Astrocyte (in vitro differentiated cells and primary cell): ENCODE measurements around the gene DTNBP1. TPM values are rescaled to one million over a fixed set of nuclear protein-coding genes. Genes with fewer than 3 reads are reported as not detected.

Experiments used
- DNase-seq: peaks from one replicate; pipeline ENCODE4 v3.0.0-alpha.2; 2010; ENCODE audit warnings: low read depth
- FAIRE-seq: peaks from 2 replicates; lab custom pipeline; 2011; peaks lifted over from hg19 to GRCh38; lab: Jason Lieb, UNC
- H2AFZ ChIP-seq: 2 replicates; pipeline ENCODE4 v1.6.0; 2012; ENCODE audit warnings: low read depth, low read length, inconsistent platforms
- H3K27ac ChIP-seq: 2 replicates; pipeline ENCODE4 v1.5.1; 2011; ENCODE audit warnings: low read depth, low read length, inconsistent platforms
- H3K27me3 ChIP-seq: 2 replicates; pipeline ENCODE4 v1.6.0; 2011; ENCODE audit warnings: low read length, inconsistent platforms; ENCODE audit not compliant: insufficient read depth
- H3K36me3 ChIP-seq: 2 replicates; pipeline ENCODE4 v1.5.1; 2011; ENCODE audit warnings: low read length, inconsistent platforms; ENCODE audit not compliant: insufficient read depth
- H3K4me1 ChIP-seq: 2 replicates; pipeline ENCODE4 v1.5.1; 2011; ENCODE audit warnings: low read length, inconsistent platforms; ENCODE audit not compliant: insufficient read depth
- H3K4me2 ChIP-seq: 2 replicates; pipeline ENCODE4 v1.6.0; 2012; ENCODE audit warnings: low read length, inconsistent platforms
- H3K4me3 ChIP-seq: 2 replicates; pipeline ENCODE4 v1.5.1; 2011; ENCODE audit warnings: low read depth, mild to moderate bottlenecking, low read length, inconsistent platforms; ENCODE audit not compliant: insufficient read depth
- H3K79me2 ChIP-seq: 2 replicates; pipeline ENCODE4 v1.6.0; 2012; ENCODE audit warnings: mild to moderate bottlenecking, low read length, inconsistent platforms; ENCODE audit not compliant: insufficient read depth
- H3K9ac ChIP-seq: 2 replicates; pipeline ENCODE4 v1.6.0; 2012; ENCODE audit warnings: mild to moderate bottlenecking, low read length, inconsistent platforms
- H3K9me3 ChIP-seq: 2 replicates; pipeline ENCODE4 v1.5.1; 2012; ENCODE audit warnings: low read depth, mild to moderate bottlenecking, low read length, inconsistent platforms; ENCODE audit not compliant: insufficient read depth
- H4K20me1 ChIP-seq: 2 replicates; pipeline ENCODE4 v1.6.0; 2012; ENCODE audit warnings: low read length, inconsistent platforms; ENCODE audit not compliant: insufficient read depth
- H3K27ac Mint-ChIP-seq: one replicate; pipeline ENCODE4 v1.8.0; 2021; ENCODE audit warnings: mild to moderate bottlenecking, mixed read lengths; ENCODE audit not compliant: unreplicated experiment
- H3K27me3 Mint-ChIP-seq: one replicate; pipeline ENCODE4 v1.8.0; 2021; ENCODE audit warnings: low read depth, mixed read lengths; ENCODE audit not compliant: unreplicated experiment
- H3K36me3 Mint-ChIP-seq: one replicate; pipeline ENCODE4 v1.8.0; 2021; ENCODE audit warnings: low read depth, mixed read lengths; ENCODE audit not compliant: unreplicated experiment
- H3K4me1 Mint-ChIP-seq: one replicate; pipeline ENCODE4 v1.8.0; 2021; ENCODE audit warnings: low read depth, mixed read lengths; ENCODE audit not compliant: unreplicated experiment
- H3K4me3 Mint-ChIP-seq: one replicate; pipeline ENCODE4 v1.8.0; 2021; ENCODE audit warnings: mild to moderate bottlenecking, moderate library complexity, mixed read lengths; ENCODE audit not compliant: unreplicated experiment
- H3K9me3 Mint-ChIP-seq: one replicate; pipeline ENCODE4 v1.8.0; 2021; ENCODE audit warnings: mild to moderate bottlenecking, mixed read lengths; ENCODE audit not compliant: unreplicated experiment
- EZH2 ChIP-seq: IDR thresholded peaks from 2 replicates; pipeline ENCODE4 v1.6.1; 2012; ENCODE audit warnings: mild to moderate bottlenecking, low read length, inconsistent platforms; ENCODE audit not compliant: insufficient read depth
- total RNA-seq: library from RNA; stranded (reverse); gene quantifications from 2 replicates; pipeline ENCODE4 v1.2.1, GENCODE V29; 2021
- TF ChIP-seq, protein P1 (sequence below): IDR thresholded peaks from 2 replicates; pipeline ENCODE4 v1.5.1; 2011; ENCODE audit warnings: low read depth, mild to moderate bottlenecking, inconsistent platforms, low read length, moderate library complexity; ENCODE audit not compliant: insufficient read depth

DTNBP1 gene
- total RNA-seq, 1 donor from 2014 or later: 13.0 TPM

DNA sequence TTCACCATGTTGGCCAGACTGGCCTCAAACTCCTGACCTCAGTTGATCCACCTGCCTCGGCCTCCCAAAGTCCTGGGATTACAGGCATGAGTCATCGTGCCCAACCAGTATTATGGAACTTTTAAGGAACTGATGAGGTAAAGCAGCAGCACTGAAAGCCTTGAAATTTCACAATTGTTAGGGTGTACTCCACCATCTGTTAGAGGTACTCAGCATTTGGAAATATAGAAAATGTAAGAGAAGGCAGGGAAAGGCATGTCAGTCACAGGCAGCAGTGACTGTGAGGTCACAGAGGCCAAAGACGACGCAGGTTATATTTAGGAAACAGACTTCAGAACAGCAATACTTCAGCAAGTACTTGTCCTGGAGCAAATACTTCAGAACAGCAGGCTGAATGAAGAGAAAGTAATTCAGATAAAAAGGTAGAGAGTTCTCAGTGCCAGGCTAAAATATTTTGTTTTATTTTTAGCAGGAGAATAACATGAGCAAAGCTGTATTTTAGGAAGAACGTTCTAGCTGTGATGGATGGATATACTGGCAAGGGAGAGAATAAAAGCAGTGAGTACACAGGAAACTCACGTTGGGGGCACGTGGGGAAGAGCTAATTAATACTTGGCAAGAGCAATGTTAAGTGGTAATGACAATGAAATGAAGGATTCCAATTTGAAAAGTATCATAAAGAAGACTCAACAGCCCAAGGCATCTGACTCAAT is 67.2 kb downstream of the DTNBP1 start:
- H3K79me2 ChIP-seq: no peaks in the 10 kb centered on the region

GRCh38 chr6:15594512-15595259 is 68.1 kb downstream of the DTNBP1 start:
- Histone ChIP-seq H4K20me1 (no peaks in the 10 kb centered on the region), H3K4me3 (no peak overlapping the region), H3K79me2 (no peaks in the 10 kb centered on the region), H3K9ac (no peak overlapping the region), H3K27me3 (no peaks in the 10 kb centered on the region), H3K27ac (no peak overlapping the region), H3K9me3 (no peaks in the 10 kb centered on the region), H3K36me3 (no peaks in the 10 kb centered on the region), H3K4me1 (no peaks in the 10 kb centered on the region), H2AFZ (no peak overlapping the region), H3K4me2 (no peak overlapping the region)
- peaks cover 2% of the 10 kb centered on the region for H3K36me3 Mint-ChIP-seq
- DNase-seq (no peak), FAIRE-seq (no peak)
- H3K9me3 Mint-ChIP-seq: no peaks in the 10 kb centered on the region
- H3K4me1 Mint-ChIP-seq: peaks cover 4% of the 10 kb centered on the region
- H3K27me3 Mint-ChIP-seq: no peaks in the 10 kb centered on the region
- TF ChIP-seq, protein P1, sequence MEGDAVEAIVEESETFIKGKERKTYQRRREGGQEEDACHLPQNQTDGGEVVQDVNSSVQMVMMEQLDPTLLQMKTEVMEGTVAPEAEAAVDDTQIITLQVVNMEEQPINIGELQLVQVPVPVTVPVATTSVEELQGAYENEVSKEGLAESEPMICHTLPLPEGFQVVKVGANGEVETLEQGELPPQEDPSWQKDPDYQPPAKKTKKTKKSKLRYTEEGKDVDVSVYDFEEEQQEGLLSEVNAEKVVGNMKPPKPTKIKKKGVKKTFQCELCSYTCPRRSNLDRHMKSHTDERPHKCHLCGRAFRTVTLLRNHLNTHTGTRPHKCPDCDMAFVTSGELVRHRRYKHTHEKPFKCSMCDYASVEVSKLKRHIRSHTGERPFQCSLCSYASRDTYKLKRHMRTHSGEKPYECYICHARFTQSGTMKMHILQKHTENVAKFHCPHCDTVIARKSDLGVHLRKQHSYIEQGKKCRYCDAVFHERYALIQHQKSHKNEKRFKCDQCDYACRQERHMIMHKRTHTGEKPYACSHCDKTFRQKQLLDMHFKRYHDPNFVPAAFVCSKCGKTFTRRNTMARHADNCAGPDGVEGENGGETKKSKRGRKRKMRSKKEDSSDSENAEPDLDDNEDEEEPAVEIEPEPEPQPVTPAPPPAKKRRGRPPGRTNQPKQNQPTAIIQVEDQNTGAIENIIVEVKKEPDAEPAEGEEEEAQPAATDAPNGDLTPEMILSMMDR: no peak
- TF ChIP-seq EZH2: no peak
- no peak overlapping the region for H3K27ac Mint-ChIP-seq
- no peak overlapping the region for H3K4me3 Mint-ChIP-seq

More for the DNA sequence above, 67.2 kb downstream of the DTNBP1 start:
- no peak overlapping the region for H3K4me2 ChIP-seq
- peaks cover 3% of the 10 kb centered on the region for H4K20me1 ChIP-seq
- Mint-ChIP-seq H3K9me3 (no peaks in the 10 kb centered on the region), H3K36me3 (peaks cover 2% of the 10 kb centered on the region), H3K4me1 (peaks cover 4% of the 10 kb centered on the region), H3K27ac (no peak overlapping the region), H3K4me3 (no peak overlapping the region), H3K27me3 (no peaks in the 10 kb centered on the region)
- H3K9ac ChIP-seq: no peak overlapping the region
- FAIRE-seq: no peak
- H3K4me1 ChIP-seq: no peaks in the 10 kb centered on the region
- H3K27ac ChIP-seq: no peak overlapping the region
- no peak for TF ChIP-seq EZH2
- TF ChIP-seq, protein P1: no peak
- H3K4me3 ChIP-seq: no peak overlapping the region
- no peaks in the 10 kb centered on the region for H3K27me3 ChIP-seq
- no peaks in the 10 kb centered on the region for H3K9me3 ChIP-seq
- H2AFZ ChIP-seq: no peak overlapping the region
- peak; percentile 8 for DNase-seq
- H3K36me3 ChIP-seq: no peaks in the 10 kb centered on the region

DNA sequence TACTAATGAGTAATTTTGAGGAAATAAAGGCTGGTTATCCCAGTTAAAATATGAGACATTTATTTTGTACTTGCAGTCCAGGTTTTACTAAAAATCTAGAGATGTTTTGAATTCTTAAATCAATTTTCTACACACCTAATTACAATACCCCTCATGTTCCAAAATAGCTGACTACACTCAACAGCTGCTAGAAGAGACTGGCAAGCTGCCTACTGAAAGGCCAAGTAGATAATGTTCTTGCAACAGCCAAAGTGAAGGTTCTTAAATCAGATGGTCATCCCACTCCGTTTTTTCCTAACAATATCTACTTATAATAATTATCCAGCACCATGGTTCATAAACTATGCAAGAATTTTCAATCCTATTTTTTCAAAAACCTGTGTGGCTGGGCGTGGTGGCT is 69.0 kb downstream of the DTNBP1 start:
- no peak overlapping the region for H3K27ac ChIP-seq
- Mint-ChIP-seq H3K4me1 (peaks cover 10% of the 10 kb centered on the region), H3K36me3 (peaks cover 2% of the 10 kb centered on the region), H3K4me3 (no peak overlapping the region), H3K9me3 (no peaks in the 10 kb centered on the region), H3K27ac (no peak overlapping the region), H3K27me3 (no peaks in the 10 kb centered on the region)
- peak; percentile 12 for DNase-seq
- H3K9me3 ChIP-seq: no peaks in the 10 kb centered on the region
- no peaks in the 10 kb centered on the region for H3K36me3 ChIP-seq
- H3K4me1 ChIP-seq: no peaks in the 10 kb centered on the region
- TF ChIP-seq EZH2: no peak
- TF ChIP-seq, protein P1: no peak
- H2AFZ ChIP-seq: no peak overlapping the region
- no peak overlapping the region for H3K4me2 ChIP-seq
- no peak overlapping the region for H3K9ac ChIP-seq
- H3K4me3 ChIP-seq: no peak overlapping the region
- H3K27me3 ChIP-seq: no peaks in the 10 kb centered on the region
- no peak for FAIRE-seq
- no peaks in the 10 kb centered on the region for H3K79me2 ChIP-seq
- no peaks in the 10 kb centered on the region for H4K20me1 ChIP-seq
